AG09309 (cell line): Measurements from ENCODE around the gene NRCAM.
"Not testable (repeated sequence)": the region's sequence is repeated elsewhere in the genome, so short reads cannot be mapped to it uniquely, and the experiment has no call there.

Experiments used
- DNase-seq: peaks from one replicate; pipeline ENCODE4 v3.0.0-alpha.2; 2010; ENCODE audit warnings: low read depth
- H3K4me3 ChIP-seq: 2 replicates; pipeline ENCODE4 v1.5.1; 2011; ENCODE audit warnings: mild to moderate bottlenecking, low read depth, low read length, moderate library complexity; ENCODE audit not compliant: control insufficient read depth
- TF ChIP-seq, protein P1 (sequence below): IDR thresholded peaks from 2 replicates; pipeline ENCODE4 v1.5.1; 2011; ENCODE audit warnings: mild to moderate bottlenecking, low read depth, low read length, inconsistent platforms; ENCODE audit not compliant: insufficient read depth, control insufficient read depth; ENCODE audit errors: missing control alignments

NRCAM gene

GRCh38 chr7:108347616-108348015 is 108.6 kb downstream of the NRCAM start:
- peak; percentile 3 for DNase-seq
- no peak overlapping the region for H3K4me3 ChIP-seq
- TF ChIP-seq, protein P1, sequence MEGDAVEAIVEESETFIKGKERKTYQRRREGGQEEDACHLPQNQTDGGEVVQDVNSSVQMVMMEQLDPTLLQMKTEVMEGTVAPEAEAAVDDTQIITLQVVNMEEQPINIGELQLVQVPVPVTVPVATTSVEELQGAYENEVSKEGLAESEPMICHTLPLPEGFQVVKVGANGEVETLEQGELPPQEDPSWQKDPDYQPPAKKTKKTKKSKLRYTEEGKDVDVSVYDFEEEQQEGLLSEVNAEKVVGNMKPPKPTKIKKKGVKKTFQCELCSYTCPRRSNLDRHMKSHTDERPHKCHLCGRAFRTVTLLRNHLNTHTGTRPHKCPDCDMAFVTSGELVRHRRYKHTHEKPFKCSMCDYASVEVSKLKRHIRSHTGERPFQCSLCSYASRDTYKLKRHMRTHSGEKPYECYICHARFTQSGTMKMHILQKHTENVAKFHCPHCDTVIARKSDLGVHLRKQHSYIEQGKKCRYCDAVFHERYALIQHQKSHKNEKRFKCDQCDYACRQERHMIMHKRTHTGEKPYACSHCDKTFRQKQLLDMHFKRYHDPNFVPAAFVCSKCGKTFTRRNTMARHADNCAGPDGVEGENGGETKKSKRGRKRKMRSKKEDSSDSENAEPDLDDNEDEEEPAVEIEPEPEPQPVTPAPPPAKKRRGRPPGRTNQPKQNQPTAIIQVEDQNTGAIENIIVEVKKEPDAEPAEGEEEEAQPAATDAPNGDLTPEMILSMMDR, result no peak

DNA sequence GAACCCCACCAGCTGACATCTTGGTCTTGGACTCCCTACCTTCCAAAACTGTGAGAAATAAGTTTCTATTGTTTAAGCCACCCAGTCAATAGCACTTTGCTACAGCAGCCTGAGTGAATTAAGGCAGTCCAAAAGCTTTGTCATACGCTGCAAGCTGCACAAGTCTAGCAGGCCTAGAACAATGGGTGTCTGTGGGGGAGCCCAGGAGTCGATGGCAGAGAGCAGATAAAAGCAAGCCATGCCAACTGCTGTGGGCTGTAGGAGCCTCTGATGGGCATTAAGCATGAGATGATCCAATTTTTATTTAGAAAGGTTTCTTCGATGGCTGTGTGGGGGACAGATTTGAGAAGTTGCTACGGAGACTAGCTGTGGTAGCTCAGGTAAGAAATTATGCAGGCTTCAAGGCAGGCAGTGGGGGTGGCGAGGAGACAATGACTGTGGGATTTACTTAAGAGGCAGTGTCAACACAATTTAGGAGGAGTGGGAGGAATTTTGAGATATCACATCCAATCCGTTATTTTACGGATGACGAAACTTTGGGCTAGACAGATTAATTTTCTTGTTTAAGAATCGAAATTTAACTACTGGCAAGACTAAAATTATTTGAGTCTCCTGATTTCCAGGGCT is 110.4 kb downstream of the NRCAM start:
- TF ChIP-seq, protein P1, result no peak
- DNase-seq, result no peak
- no peak overlapping the region for H3K4me3 ChIP-seq

GRCh38 chr7:108340856-108341411 is 115.3 kb downstream of the NRCAM start:
- no peak overlapping the region for H3K4me3 ChIP-seq
- DNase-seq, result no peak
- TF ChIP-seq, protein P1, result no peak

DNA sequence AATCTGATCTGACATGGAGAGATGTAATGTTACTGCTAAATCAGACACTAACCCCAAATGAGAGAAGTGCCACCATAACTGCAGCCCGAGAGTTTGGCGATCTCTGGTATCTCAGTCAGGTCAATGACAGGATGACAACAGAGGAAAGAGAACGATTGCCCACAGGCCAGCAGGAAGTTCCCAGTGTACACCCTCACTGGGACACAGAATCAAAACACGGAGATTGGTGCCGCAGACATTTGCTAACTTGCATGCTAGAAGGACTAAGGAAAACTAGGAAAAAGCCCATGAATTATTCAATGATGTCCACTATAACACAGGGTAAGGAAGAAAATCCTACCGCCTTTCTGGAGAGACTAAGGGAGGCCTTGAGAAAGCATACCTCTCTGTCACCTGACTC is 115.8 kb downstream of the NRCAM start:
- DNase-seq, H3K4me3 ChIP-seq: not testable (repeated sequence)

DNA sequence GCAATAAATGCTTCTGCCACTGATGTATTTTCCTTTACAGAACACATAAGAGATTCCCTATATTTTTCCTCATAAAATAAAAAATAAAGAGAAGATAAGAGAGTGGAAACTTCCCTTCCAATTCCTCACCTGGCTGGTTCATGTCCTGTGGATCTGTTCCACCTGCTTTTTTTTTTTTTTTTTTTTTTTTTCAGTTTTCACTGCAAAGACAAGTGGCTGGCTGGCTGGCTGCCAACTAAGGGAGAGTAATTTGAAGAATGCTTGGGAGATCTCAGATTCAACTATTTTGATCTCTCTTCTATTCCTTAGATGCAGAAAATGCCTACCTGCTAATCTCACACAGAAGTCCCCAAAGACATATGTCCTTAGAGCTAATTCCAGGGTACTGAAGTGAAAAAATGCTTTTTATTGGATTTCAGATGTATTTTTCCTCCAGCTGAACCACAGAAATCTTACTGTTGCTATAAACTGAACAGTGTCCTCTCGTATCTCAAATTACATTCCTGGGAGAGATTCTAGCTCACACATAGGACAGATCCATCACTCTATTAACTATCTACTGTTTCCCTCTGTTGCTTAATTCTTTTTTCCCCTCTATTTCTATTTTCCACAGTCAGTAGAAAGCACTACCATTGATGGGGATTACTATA is 120.8 kb downstream of the NRCAM start:
- TF ChIP-seq, protein P1, result no peak
- no peak overlapping the region for H3K4me3 ChIP-seq
- no peak for DNase-seq

- TF ChIP-seq, protein P1, result no peak
- H3K4me3 ChIP-seq, result no peak overlapping the region
- DNase-seq, result no peak
Observed at GRCh38 chr7:108332937-108333336, 123.3 kb downstream of the NRCAM start.

- no peak for DNase-seq
- H3K4me3 ChIP-seq, result no peak overlapping the region
- TF ChIP-seq, protein P1, result no peak
Observed at GRCh38 chr7:108331971-108332370, 124.3 kb downstream of the NRCAM start.
